ENCODE measurements around the gene SYK.

DNA sequence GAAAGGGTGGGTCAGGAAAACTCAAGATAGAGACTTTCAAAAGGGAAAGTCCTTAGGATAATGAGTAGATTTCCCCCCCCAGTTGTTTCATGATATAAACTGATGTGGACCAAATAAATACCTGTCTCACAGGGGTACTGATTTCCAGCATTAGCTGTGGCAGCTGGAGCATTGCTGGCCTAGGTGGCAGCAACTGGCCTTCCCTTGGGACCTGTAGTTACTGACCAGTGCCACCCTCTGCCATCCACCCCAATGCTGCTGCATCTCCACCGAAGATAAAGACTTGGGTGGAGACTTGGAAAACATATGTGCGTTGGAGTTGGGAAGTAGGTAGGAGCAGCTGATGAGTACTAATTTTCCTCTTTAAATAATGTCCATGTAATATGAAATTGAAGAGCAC is 71.8 kb downstream of the SYK start:
- TF ChIP-seq EZH2phosphoT487 (IDR thresholded peaks at IDR 0.05; ENCODE audit: borderline replicate concordance) (no peak), CTCF (IDR thresholded peaks at IDR 0.05 in 2 of 3, conservative IDR thresholded peaks at IDR 0.05 in 1 of 3; ENCODE audit: borderline replicate concordance in 1 of 3, insufficient read depth in 1 of 3, low read depth in 2 of 3, low read length in 2 of 3) (no peak), SIN3A (IDR thresholded peaks at IDR 0.05; ENCODE audit: low read depth) (no peak), SP1 (IDR thresholded peaks at IDR 0.05; ENCODE audit: low read depth) (no peak), EZH2 (IDR thresholded peaks at IDR 0.05) (no peak), SRF (IDR thresholded peaks at IDR 0.05; ENCODE audit: low read depth) (no peak), POLR2A (IDR thresholded peaks at IDR 0.05; ENCODE audit: borderline replicate concordance, extremely low read depth, insufficient read depth, insufficient read length) (no peak), POLR2AphosphoS5 (IDR thresholded peaks at IDR 0.05; ENCODE audit: low read depth, low read length) (no peak), REST (IDR thresholded peaks at IDR 0.05; ENCODE audit: low read depth) (no peak), ZFX (IDR thresholded peaks at IDR 0.05) (no peak)
- TF ChIP-seq, protein P1, sequence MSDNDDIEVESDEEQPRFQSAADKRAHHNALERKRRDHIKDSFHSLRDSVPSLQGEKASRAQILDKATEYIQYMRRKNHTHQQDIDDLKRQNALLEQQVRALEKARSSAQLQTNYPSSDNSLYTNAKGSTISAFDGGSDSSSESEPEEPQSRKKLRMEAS (IDR thresholded peaks at IDR 0.05) = no peak

All from HCT116 (cell line).